Fibroblast of villous mesenchyme (primary cell): ENCODE measurements around the gene ANKRD11. TPM values are rescaled to one million over a fixed set of nuclear protein-coding genes. Genes with fewer than 3 reads are reported as not detected.
A peak's percentile ranks its signal among the peaks of the same experiment; 100 is the strongest.
"Not testable (repeated sequence)": the region's sequence is repeated elsewhere in the genome, so short reads cannot be mapped to it uniquely, and the experiment has no call there.

Experiments used
- DNase-seq: peaks from one replicate; pipeline ENCODE4 v3.0.0-alpha.2; 2010; ENCODE audit warnings: low read depth
- H3K4me3 ChIP-seq: 2 replicates; pipeline ENCODE4 v1.5.1; 2011; ENCODE audit warnings: low read depth, mild to moderate bottlenecking, low read length
- CTCF ChIP-seq: IDR thresholded peaks from 2 replicates; pipeline ENCODE4 v1.5.1; 2012; ENCODE audit warnings: low read depth, mild to moderate bottlenecking, low read length; ENCODE audit not compliant: insufficient read depth
- total RNA-seq: library from RNA; depleted of rRNA; stranded (reverse); fragments of >200 nt; gene quantifications from 2 replicates; pipeline ENCODE4 v1.2.3, GENCODE V29; 2012

Gene ANKRD11
- total RNA-seq, 1 donor = 69.5 TPM

DNA sequence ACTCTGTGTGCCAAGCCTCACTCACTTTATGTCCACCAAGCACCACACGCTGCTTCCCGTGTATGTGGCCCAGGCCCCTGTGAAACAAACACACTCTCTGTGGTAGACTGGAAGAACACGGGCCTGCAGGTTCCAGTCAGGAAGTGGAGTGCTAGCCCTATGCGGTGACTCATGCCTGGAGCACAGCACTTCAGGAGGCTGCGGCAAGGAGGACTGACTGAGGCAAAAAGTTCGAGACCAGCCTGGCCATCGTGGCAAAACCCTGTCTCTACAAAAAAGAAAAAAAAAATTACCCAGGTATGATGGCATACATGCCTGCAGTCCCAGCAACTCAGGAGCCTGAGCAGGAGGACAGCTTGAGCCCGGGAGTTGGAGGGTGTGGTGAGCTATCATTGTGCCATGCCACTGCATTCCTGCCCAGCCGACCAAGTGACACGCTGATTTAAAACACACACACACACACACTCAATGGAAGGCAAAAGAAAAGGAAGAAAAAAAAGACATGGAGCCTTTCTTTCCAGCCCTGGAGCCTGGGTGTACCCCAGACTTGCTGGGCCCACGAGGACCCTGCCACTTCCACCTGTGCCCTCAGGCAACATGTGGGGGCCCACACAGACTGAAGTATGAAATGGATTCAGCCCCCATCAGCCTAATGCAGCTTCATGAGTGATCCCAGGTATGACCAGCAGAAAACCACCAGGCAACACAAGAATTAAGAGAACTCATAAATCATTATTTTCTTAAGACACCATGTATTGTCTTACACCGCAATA, 126.6 kb downstream of the ANKRD11 start:
- peak; percentile 84 for DNase-seq
- H3K4me3 ChIP-seq = no peak overlapping the region
- no peak for TF ChIP-seq CTCF

DNA sequence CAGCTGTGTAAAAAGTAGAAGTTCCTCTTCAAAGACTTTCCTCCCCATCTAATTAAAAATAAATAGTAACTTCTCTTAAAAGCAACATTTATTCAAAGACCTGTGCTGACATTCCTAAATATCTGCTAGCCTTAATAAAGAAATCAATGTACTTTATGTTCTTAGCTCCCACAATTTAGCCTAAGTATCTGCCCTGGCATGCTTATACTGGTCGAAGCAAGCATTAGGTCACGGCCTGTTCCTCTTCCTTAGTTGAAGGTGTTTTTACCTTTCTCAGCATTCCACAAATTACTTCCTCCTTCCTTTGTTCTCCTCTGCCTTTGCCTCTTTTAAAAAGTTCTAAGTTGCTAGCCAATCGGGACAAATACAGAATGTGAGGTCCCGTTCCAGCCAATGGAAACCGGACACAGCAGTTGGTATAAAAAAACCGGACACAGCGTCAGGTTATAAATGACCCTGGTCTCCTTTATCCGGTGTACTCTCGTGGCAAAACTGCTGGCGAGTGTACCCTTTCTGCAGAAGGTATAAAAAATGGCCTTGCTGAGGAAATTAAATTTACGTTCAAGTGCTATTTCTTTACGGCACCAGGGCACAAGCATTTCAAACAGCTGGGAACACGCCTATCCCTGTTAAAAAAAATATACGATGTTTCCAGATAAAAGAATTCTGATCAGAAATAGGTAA, 127.7 kb downstream of the ANKRD11 start:
- DNase-seq, H3K4me3 ChIP-seq: not testable (repeated sequence)

DNA sequence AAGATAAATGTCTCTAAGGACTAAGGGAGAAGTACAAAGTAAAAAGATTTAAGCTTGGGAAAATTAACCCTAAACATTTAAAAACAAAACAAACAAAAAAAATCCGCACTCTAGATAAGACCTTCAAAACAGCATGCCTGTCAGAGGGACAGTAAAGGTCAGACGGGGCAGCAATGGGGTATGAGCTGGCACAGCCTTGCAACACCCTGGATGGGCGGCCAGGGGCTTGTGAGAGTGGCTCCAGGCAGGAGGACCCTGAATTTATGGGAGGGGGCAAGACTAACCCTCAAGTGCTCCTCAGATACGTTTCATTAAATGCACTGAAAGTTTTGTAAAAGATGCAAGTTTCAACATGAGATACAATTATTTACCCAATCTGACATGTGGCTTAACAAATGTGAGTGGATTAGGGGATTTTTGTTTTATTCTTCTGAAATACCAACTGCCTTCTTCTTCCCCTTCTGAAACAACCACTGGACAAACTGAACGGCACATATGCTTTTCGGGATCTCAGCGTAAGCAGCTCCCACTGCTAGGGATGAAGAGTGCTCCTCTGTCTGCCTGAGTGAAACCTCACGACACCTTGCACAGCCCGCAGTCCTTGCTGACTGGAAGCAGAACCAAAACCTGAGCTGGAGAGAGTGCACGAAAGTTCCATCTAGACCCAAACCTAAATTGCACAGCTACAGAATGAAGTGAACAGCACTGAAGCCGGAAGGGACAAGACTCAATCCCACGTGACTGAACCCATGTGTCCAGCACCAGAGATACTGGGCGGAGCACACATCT, 128.4 kb downstream of the ANKRD11 start:
- no peak for TF ChIP-seq CTCF
- no peak overlapping the region for H3K4me3 ChIP-seq
- peak; percentile 55 for DNase-seq

GRCh38 chr16:89360760-89361435, 129.5 kb downstream of the ANKRD11 start:
- DNase-seq = no peak
- no peak overlapping the region for H3K4me3 ChIP-seq
- TF ChIP-seq CTCF = no peak

- H3K4me3 ChIP-seq = no peak overlapping the region
- DNase-seq = no peak
- TF ChIP-seq CTCF = no peak
Measured at GRCh38 chr16:89359264-89360147, 130.9 kb downstream of the ANKRD11 start.

DNA sequence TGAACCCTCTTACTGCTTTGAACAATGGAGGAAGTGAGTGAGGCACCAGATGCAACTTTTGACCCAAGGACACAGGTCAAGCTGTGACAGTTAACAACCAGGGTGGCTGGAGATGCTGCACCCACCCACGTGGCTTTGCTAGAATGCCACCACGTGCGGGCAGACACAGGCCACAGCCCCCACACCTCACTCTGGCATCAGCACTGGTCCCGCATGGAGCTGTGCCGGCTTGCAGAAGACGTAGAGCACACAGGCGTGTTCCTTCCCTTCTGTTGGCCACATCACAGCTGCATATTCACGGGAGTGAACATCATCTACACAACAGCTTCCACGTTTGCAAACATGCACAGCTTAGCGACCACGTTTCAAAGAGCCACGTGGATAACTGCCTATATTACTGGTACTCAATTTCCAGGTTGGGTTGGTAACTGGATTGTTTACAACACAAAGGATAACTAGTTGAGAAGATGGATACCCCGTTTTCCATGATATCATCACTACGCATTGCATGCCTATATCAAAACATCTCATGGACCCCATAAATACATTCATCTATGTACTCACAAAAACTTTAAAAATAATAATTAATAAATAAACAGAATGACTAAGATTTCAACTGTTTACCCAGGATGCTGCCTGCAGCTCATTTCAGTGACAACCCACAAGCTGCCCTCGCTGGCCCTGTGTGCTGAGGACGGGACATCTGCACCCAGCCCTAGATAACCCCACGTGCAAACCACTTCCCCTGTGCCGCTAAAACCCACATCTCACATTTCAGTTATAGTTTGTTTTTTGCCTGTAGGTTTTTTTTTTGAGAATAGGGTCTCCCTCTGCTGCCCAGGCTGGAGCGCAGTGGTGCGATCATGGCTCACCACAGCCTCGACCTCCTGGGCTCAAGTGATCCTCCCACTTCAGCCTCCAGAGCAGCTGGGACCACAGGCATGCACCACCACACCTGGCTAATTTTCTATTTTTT, 132.0 kb downstream of the ANKRD11 start:
- DNase-seq = no peak
- no peak overlapping the region for H3K4me3 ChIP-seq
- TF ChIP-seq CTCF = no peak
